ENCODE results near the gene BMPR1A. TPM values are rescaled to one million over a fixed set of nuclear protein-coding genes. Genes with fewer than 3 reads are reported as not detected.

The BMPR1A gene
- total and polyA plus RNA-seq, 2 of the 4 experiments (the other 2 are of a cell fraction) = 15.9 to 93.7 TPM

DNA sequence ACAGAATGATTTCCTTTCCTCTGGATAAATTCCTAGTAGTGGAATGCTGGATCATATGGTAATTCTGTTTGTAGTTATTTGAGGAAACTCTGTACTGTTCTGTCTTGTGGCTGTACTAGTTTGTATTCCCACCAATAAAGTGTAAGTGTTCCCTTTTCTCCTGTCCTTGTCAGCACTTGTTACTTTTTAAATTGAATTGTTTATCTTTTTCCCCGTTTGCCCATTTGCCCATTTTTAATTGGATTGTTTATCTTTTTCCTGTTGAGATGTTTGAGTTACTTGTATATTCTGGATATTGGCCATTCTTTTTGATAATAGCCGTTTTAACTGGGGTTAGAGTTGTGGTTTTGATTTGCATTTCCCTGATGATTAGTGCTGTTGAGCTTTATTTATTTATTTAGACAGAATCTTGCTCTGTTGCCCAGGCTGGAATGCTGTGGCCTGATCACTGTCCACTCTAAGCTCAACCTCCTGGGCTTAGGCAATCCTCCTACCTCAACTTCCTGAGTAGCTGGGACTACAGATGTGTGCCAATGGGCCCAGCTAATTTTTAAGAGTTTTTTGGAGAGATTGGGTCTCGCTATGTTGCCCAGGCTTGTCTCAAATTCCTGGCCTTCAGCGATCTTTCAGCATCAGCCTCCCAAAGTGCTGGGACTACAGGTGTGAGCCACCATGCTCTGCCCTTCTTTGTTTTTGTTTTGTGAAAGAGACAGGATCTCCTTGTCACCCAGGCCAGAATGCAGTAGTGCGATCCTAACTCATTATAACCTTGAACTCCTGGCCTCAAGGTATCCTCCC, 23.0 kb downstream of the BMPR1A start:
- intact Hi-C loops (cut with micrococcal nuclease) (loop anchor here (5.0 kb wide), 1 partner anchor 53 kb away; no protein-coding TSS in a partner anchor), dilution Hi-C loops (cut with HindIII; ENCODE audit: low sequenced_read_pairs, unreplicated experiment) (no loop called here)

More for the DNA sequence above, 23.0 kb downstream of the BMPR1A start:
- Histone ChIP-seq H3K9me3 (ENCODE audit: control insufficient read depth, insufficient read depth, low read length) (no peaks in the 10 kb centered on the region), H2AK5ac (ENCODE audit: low read depth, low read length) (no peak overlapping the region), H3K36me3 (ENCODE audit: control insufficient read depth, insufficient read depth, low read length) (no peaks in the 10 kb centered on the region), H3K9me1 (ENCODE audit: insufficient read depth, low read length) (peaks cover 18% of the 10 kb centered on the region), H3K4me3 (ENCODE audit: insufficient read depth, low read depth, low read length) (no peak overlapping the region), H4K20me1 (ENCODE audit: insufficient read depth, low read length) (peaks cover 63% of the 10 kb centered on the region), H3K18ac (ENCODE audit: low read depth, low read length) (no peak overlapping the region), H3K27me3 (ENCODE audit: control insufficient read depth, insufficient read depth, low read length) (no peaks in the 10 kb centered on the region), H4K5ac (ENCODE audit: low read depth, low read length) (no peak overlapping the region), H2BK15ac (ENCODE audit: low read depth, low read length) (peak overlapping the region; percentile 17; the same call in 1 of the 3 replicates), H2AFZ (replicated peaks; ENCODE audit: low read length, poor library complexity) (no peak overlapping the region), H4K91ac (ENCODE audit: insufficient read depth, low read depth, low read length) (no peak overlapping the region), H2BK120ac (ENCODE audit: low read depth, low read length) (no peak overlapping the region), H3K14ac (replicated peaks; ENCODE audit: low read depth, low read length) (no peak overlapping the region), H3K4me1 (ENCODE audit: control insufficient read depth, insufficient read depth, low read length) (peaks cover 12% of the 10 kb centered on the region), H3K9ac (ENCODE audit: low read depth, low read length) (no peak overlapping the region), H3K23ac (ENCODE audit: low read depth, low read length) (no peak overlapping the region), H3K79me1 (ENCODE audit: low read depth in 1 of 2, low read length in 2 of 2) (peaks cover 13 to 73% of the 10 kb centered on the region in 2 experiments; a peak in 3 of 4 replicates), H2AK9ac (replicated peaks; ENCODE audit: low read depth, low read length, poor library complexity) (peak overlapping the region; percentile 23), H2BK20ac (ENCODE audit: low read depth, low read length) (peak overlapping the region; percentile 48; the same call in 1 of the 2 replicates), H3K56ac (ENCODE audit: extremely low read depth, insufficient read depth, low read length) (no peak overlapping the region), H2BK5ac (ENCODE audit: low read depth, low read length, poor library complexity, severe bottlenecking) (peak overlapping the region; percentile 1), H3K4me2 (ENCODE audit: low read depth, low read length) (no peak overlapping the region), H3K4ac (ENCODE audit: low read depth, low read length) (no peak overlapping the region), H4K8ac (ENCODE audit: low read depth in 2 of 2, low read length in 2 of 2) (peak overlapping the region in 1 of 2 experiments; percentile 0; a peak in 1 of 4 replicates), H3K27ac (ENCODE audit: insufficient read depth, low read length) (peak overlapping the region; percentile 52; the same call in 1 of the 2 replicates)
- BruUV-seq (replicated peaks) = no TSS peak
- DNase-seq = peak; percentile 67
- in situ Hi-C loops (cut with MboI; ENCODE audit: low sequenced_read_pairs) = no loop called here
- WGBS, 2 experiments (ENCODE audit: extremely low coverage in 2 of 2, insufficient read length in 1 of 2) = no CpG with 5 or more reads among the region's 5 CpGs
- ChIA-PET CTCF (no interaction called here), POLR2A (ENCODE audit: unreplicated experiment) (no interaction called here)
- ATAC-seq (ENCODE audit: low read depth) = peak; percentile 74
- TF ChIP-seq CEBPB (IDR thresholded peaks at IDR 0.05; ENCODE audit: low read depth, low read length) = peak; percentile 73
- 0 out of 2 replicates have a peak, but pooled peaks have one; percentile 16 for TF ChIP-seq BHLHE40 (IDR thresholded peaks at IDR 0.05; ENCODE audit: low read depth, low read length)
- TF ChIP-seq FOS (IDR thresholded peaks at IDR 0.05; ENCODE audit: low read depth, low read length) = no peak
